Vagina (tissue), 2 donors: ENCODE results near the gene FAM50A.

ENCODE experiments used
- POLR2A ChIP-seq, 2 donors: fragments of 450-650 bp; IDR thresholded peaks; one replicate each; pipeline ENCODE4 v1.6.1; 2017; ENCODE audit warnings: antibody characterized with exemption in 2 of 2, mild to moderate bottlenecking in 2 of 2, moderate library complexity in 2 of 2
- POLR2AphosphoS5 ChIP-seq, 2 donors: sonication (generic); formaldehyde crosslinking; IDR thresholded peaks; one replicate each; pipeline ENCODE4 v1.9.0; 2017; ENCODE audit warnings: antibody characterized with exemption in 2 of 2, mild to moderate bottlenecking in 2 of 2, low read depth in 1 of 2; ENCODE audit not compliant: insufficient read depth in 1 of 2
- TF ChIP-seq, protein P1 (sequence below), 3 experiments: fragments of 450-650 bp in 2 of 3; fragments of 200-600 bp in 1 of 3; sonication (generic) in 1 of 3; IDR thresholded peaks; one replicate each; pipeline ENCODE4 v1.5.1; 2017 to 2019; ENCODE audit warnings: antibody characterized with exemption in 3 of 3, mild to moderate bottlenecking in 2 of 3, moderate library complexity in 2 of 3

DNA sequence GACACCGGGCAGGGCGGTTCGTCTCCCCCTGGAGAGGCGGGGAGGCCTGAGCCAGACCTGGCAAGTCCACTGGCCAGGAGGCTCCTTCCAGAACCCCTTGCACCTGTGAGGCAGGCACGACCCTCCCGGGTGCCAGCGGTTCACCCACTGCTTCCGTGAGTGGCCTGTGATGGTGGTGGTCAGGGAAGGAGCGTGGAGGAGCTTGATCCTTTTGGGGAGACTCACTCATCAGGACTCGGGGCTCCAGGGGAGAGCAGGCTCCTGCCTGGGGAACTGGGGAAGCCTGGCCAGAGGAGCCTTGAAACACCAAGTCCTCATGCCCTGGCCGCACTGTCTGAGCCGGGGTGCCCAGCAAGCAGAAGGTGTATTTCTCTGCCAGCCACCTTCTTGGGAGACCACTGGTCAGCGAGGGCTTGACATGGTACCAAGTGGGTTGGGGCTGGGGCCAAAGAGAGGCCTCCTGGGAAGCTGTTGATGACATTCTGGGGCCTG lies 860 bp downstream of the FAM50A start:
- TF ChIP-seq, protein P1, sequence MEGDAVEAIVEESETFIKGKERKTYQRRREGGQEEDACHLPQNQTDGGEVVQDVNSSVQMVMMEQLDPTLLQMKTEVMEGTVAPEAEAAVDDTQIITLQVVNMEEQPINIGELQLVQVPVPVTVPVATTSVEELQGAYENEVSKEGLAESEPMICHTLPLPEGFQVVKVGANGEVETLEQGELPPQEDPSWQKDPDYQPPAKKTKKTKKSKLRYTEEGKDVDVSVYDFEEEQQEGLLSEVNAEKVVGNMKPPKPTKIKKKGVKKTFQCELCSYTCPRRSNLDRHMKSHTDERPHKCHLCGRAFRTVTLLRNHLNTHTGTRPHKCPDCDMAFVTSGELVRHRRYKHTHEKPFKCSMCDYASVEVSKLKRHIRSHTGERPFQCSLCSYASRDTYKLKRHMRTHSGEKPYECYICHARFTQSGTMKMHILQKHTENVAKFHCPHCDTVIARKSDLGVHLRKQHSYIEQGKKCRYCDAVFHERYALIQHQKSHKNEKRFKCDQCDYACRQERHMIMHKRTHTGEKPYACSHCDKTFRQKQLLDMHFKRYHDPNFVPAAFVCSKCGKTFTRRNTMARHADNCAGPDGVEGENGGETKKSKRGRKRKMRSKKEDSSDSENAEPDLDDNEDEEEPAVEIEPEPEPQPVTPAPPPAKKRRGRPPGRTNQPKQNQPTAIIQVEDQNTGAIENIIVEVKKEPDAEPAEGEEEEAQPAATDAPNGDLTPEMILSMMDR (IDR thresholded peaks at IDR 0.05): no peak
- TF ChIP-seq POLR2AphosphoS5 (IDR thresholded peaks at IDR 0.05; ENCODE audit: insufficient read depth in 1 of 2, low read depth in 1 of 2) (no peak), POLR2A (IDR thresholded peaks at IDR 0.05) (no peak)
